Activated CD8-positive, alpha-beta T cell treated with anti-CD3 and anti-CD28 coated beads for 36 hours (primary cell): ENCODE data around the gene RNF14. TPM values are rescaled to one million over a fixed set of nuclear protein-coding genes. Genes with fewer than 3 reads are reported as not detected.
A peak's percentile ranks its signal among the peaks of the same experiment; 100 is the strongest.

Experiments
- ATAC-seq: fragments of 200-7000 bp; cut with Tn5 transposase; one replicate; pipeline ENCODE4 v1.10.0; 2021; ENCODE audit warnings: mild to moderate bottlenecking, moderate library complexity
- CTCF ChIA-PET: fragments of 350-600 bp; sonication (Branson Sonifier 250); formaldehyde crosslinking; loops from one replicate; lab custom pipeline; 2021; ENCODE audit warnings: antibody characterized with exemption; lab: Charles Lee
- POLR2A ChIA-PET: fragments of 350-600 bp; sonication (Branson Sonifier 250); formaldehyde crosslinking; loops from one replicate; lab custom pipeline; 2021; ENCODE audit warnings: antibody characterized with exemption; lab: Charles Lee
- DNase-seq: peaks from one replicate; pipeline ENCODE4 v3.0.0-alpha.2; 2020
- H3K27ac Mint-ChIP-seq: one replicate; pipeline ENCODE4 v1.8.0; 2021; ENCODE audit warnings: mild to moderate bottlenecking, mixed read lengths
- H3K27me3 Mint-ChIP-seq: one replicate; pipeline ENCODE4 v1.8.0; 2021; ENCODE audit warnings: mixed read lengths
- H3K36me3 Mint-ChIP-seq: one replicate; pipeline ENCODE4 v1.8.0; 2021; ENCODE audit warnings: low read depth, mixed read lengths
- H3K4me1 Mint-ChIP-seq: one replicate; pipeline ENCODE4 v1.8.0; 2021; ENCODE audit warnings: low read depth, mixed read lengths
- H3K4me3 Mint-ChIP-seq: one replicate; pipeline ENCODE4 v1.8.0; 2021; ENCODE audit warnings: mild to moderate bottlenecking, moderate library complexity, mixed read lengths
- H3K9me3 Mint-ChIP-seq: one replicate; pipeline ENCODE4 v1.8.0; 2021; ENCODE audit warnings: mixed read lengths
- CTCF ChIP-seq: fragments of 200-600 bp; IDR thresholded peaks from one replicate; pipeline ENCODE4 v1.8.0; 2022; ENCODE audit warnings: antibody characterized with exemption, mild to moderate bottlenecking
- intact Hi-C: fragments of 100-400 bp; cut with micrococcal nuclease; formaldehyde crosslinking; loops from one replicate; pipeline ENCODE4 v1.10.0; 2022
- total RNA-seq, 2 experiments: library from RNA; stranded (reverse); gene quantifications; one replicate each; pipeline ENCODE4 v1.2.3, GENCODE V29; 2021

Gene RNF14
- total RNA-seq, 2 experiments from 2014 or later: 34.1 to 35.0 TPM

GRCh38 chr5:141960449-141961323 is 8.2 kb upstream of the RNF14 start:
- intact Hi-C loops: loop anchor here (2.0 to 5.0 kb wide), 2 partner anchors 78 to 268 kb away; no protein-coding TSS in a partner anchor
- Mint-ChIP-seq H3K9me3 (no peaks in the 10 kb centered on the region), H3K4me1 (peaks cover 45% of the 10 kb centered on the region), H3K36me3 (peaks cover 1% of the 10 kb centered on the region), H3K27ac (peak overlapping the region; percentile 80), H3K27me3 (no peaks in the 10 kb centered on the region), H3K4me3 (peak overlapping the region; percentile 44)
- DNase-seq (peak; percentile 94), ATAC-seq (peak; percentile 88)
- POLR2A ChIA-PET: interaction anchor here (0.6 to 2.0 kb wide), 11 partner anchors 9 to 1992 kb away, joined by 3 to 14 read pairs (median 4); partner anchors contain the start of genes DELE1 and RNF14
- peak; percentile 62 for TF ChIP-seq CTCF
- CTCF ChIA-PET: interaction anchor here (0.6 to 9.3 kb wide), 76 partner anchors 9 to 368 kb away, joined by 3 to 204 read pairs (median 4); partner anchors contain the start of genes DELE1, FCHSD1, HDAC3 and PCDH1

- intact Hi-C loops: loop anchor here (2.0 to 5.0 kb wide), 2 partner anchors 79 to 269 kb away; no protein-coding TSS in a partner anchor
- Mint-ChIP-seq H3K27ac (peak overlapping the region; percentile 80), H3K27me3 (no peaks in the 10 kb centered on the region), H3K36me3 (peaks cover 1% of the 10 kb centered on the region), H3K4me3 (no peak overlapping the region), H3K9me3 (no peaks in the 10 kb centered on the region), H3K4me1 (peaks cover 45% of the 10 kb centered on the region)
- DNase-seq: no peak
- TF ChIP-seq CTCF: no peak
- CTCF ChIA-PET: interaction anchor here (0.6 to 9.3 kb wide), 63 partner anchors 9 to 369 kb away, joined by 3 to 204 read pairs (median 5); partner anchors contain the start of genes DELE1, FCHSD1, HDAC3 and PCDH1
- no peak for ATAC-seq
- POLR2A ChIA-PET: interaction anchor here (0.6 to 2.0 kb wide), 7 partner anchors 8 to 1992 kb away, joined by 3 to 14 read pairs (median 4); partner anchors contain the start of genes DELE1 and RNF14
Observed at GRCh38 chr5:141961466-141961865, 7.4 kb upstream of the RNF14 start.

GRCh38 chr5:141963701-141964100 is 5.2 kb upstream of the RNF14 start:
- intact Hi-C loops: loop anchor here (5.0 kb wide), 1 partner anchor 81 kb away; no protein-coding TSS in a partner anchor
- no peak for TF ChIP-seq CTCF
- H3K9me3 Mint-ChIP-seq: no peaks in the 10 kb centered on the region
- H3K36me3 Mint-ChIP-seq: no peaks in the 10 kb centered on the region
- H3K4me1 Mint-ChIP-seq: peaks cover 37% of the 10 kb centered on the region
- POLR2A ChIA-PET: no interaction called here
- no peak overlapping the region for H3K27ac Mint-ChIP-seq
- no peaks in the 10 kb centered on the region for H3K27me3 Mint-ChIP-seq
- DNase-seq (no peak), ATAC-seq (no peak)
- no peak overlapping the region for H3K4me3 Mint-ChIP-seq
- CTCF ChIA-PET: interaction anchor here (1.0 to 9.3 kb wide), 10 partner anchors 16 to 298 kb away, joined by 3 to 204 read pairs (median 5); partner anchors contain the start of gene PCDH1

GRCh38 chr5:141965071-141965470 is 3.8 kb upstream of the RNF14 start:
- ATAC-seq (no peak), DNase-seq (no peak)
- POLR2A ChIA-PET: no interaction called here
- Mint-ChIP-seq H3K27ac (no peak overlapping the region), H3K4me1 (peaks cover 28% of the 10 kb centered on the region), H3K36me3 (no peaks in the 10 kb centered on the region), H3K27me3 (no peaks in the 10 kb centered on the region), H3K4me3 (no peak overlapping the region), H3K9me3 (no peaks in the 10 kb centered on the region)
- CTCF ChIA-PET: interaction anchor here (1.2 to 9.3 kb wide), 4 partner anchors 49 to 346 kb away, joined by 3 to 204 read pairs (median 4); partner anchors contain the start of gene DIAPH1
- intact Hi-C loops: no loop called here
- no peak for TF ChIP-seq CTCF
